A204.1 (cell line): Measurements from ENCODE around the gene FNDC10.
"Not testable (repeated sequence)": the region's sequence is repeated elsewhere in the genome, so short reads cannot be mapped to it uniquely, and the experiment has no call there.

Experiments
- FAIRE-seq: peaks from 2 replicates; lab custom pipeline; 2012; peaks lifted over from hg19 to GRCh38; lab: Jason Lieb, UNC

Gene FNDC10

DNA sequence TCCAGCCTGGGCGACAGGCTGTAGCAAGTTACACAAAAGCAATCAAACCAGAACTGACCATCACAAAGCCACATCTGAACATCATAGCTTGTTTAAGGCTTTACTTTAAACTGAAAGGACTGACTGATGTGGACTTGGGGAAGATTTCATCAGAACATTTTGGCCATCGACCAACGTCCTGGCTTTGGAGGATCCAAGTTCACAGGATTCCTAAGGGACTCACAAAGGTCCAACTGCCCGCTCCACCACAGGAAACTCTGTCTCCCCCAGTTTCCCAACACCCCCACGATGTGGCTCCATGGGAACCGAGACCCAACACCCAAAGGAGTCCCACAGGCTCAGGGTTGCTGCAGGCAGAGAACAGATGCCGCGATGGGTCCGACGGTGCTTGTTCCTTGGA, 34.6 kb downstream of the FNDC10 start:
- no peak for FAIRE-seq

- FAIRE-seq: no peak
These were observed 35.7 kb downstream of the FNDC10 start for GRCh38 chr1:1564268-1564667.

GRCh38 chr1:1563688-1564087, 36.2 kb downstream of the FNDC10 start:
- FAIRE-seq: no peak

DNA sequence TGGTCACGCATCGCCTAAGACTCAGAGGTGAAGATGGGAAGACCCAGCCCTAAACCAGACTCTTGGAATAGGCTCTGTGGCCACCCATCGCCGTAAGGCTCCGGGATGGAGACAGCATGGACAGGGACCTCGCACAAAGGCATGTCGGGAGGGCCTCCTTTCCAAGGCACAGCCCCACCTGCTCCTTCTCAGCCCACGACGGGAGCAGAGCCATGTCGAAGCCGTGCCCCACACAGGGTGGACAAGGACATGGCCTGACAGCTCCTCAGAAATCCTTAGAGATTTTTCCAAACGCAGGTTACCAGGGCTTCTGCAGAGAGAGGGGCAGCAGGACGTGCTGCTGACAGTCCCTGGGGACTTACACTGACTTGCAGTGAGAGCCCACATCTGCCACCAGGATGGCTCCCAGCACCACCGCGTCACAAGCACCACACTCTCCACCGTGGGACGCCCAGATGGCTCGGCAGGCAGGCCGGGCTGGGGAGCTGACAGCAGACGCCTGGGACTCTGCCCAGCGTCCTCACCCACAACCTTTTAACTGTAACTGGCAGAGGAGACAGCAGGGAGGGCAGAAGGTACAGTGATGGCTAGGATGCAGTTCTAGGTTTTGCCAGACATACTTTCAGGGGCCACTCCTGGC, 37.3 kb downstream of the FNDC10 start:
- FAIRE-seq: no peak

GRCh38 chr1:1561801-1562470, 38.0 kb downstream of the FNDC10 start:
- FAIRE-seq: no peak

DNA sequence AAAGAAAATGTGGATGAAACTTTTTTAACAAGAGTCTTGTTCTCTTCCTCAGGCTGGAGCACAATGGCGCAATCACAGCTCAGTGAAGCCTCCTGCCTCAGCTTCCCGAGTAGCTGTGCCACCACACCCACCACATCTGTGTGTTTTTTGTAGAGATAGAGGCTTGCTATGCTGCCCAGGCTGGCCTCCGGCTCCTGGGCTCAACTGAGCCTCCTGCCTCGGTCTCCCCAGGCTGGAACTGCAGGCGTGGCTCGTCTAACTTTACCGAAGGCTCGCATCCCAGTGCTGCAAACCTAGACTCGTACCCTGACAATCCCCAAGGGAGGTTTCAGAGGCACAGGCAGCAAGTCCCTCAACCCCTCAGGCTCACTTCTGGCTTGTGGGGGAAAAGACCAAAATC, 39.8 kb downstream of the FNDC10 start:
- no peak for FAIRE-seq

GRCh38 chr1:1559066-1559465, 40.9 kb downstream of the FNDC10 start:
- no peak for FAIRE-seq

DNA sequence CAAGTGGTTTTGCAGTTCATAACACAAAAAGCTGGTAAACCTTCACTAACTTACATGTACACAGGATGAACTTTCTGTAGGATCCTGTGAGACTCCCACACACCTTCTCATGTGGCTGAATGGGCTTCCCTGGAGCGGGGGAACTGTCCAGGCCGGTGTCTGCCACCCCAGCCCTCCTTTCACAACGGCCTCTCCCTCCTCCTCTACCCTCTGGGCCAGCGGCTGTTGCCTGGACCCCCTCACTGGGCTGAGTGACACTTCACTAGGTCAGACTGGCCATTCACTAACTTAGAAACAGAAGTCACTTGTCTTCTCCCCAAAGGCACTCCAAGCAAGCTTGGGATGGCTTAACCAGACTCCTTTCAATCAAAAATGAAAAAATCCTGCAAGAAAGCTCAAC, 41.3 kb downstream of the FNDC10 start:
- no peak for FAIRE-seq

GRCh38 chr1:1557688-1558087, 42.2 kb downstream of the FNDC10 start:
- FAIRE-seq: not testable (repeated sequence)

- FAIRE-seq: not testable (repeated sequence)
These were observed 43.0 kb downstream of the FNDC10 start for GRCh38 chr1:1556961-1557360.

DNA sequence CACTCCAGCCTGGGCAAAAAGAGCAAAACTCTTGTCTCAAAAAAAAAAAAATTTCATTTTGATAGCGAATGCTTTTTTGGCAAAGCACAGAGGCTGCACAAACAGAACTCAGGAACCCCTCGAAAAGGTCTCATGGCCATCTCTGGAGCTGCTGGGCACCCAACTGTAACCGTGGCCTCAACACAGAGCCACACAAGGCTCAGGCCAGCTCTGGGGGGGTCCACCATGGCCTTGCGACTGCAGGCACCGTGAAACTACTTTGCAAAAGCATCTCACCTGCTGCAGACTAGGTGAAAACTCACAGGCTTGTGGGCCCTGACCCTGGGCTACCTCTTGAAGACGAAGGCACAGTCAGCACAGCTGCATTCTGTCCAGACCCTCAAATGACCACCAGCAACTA, 43.4 kb downstream of the FNDC10 start:
- no peak for FAIRE-seq

- no peak for FAIRE-seq
These were observed 44.7 kb downstream of the FNDC10 start for GRCh38 chr1:1554926-1555915.

DNA sequence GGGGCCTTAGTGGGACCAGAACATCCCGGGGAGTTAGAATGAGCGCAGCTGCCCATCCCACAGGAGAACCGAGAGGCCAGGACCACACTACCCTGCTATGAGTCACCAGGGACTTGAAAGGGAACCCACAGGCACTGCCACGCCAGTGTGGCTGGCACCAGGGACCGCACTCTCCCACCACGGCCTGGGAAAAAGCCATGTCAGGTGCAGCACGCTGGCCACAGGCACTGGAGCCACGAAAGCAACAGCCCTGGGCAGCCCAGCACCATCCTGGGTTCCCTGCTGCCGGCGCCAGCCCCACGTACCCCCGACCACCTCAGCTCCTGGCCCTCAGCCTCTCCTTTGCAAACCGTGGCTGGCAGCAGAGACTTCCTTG, 45.4 kb downstream of the FNDC10 start:
- no peak for FAIRE-seq

DNA sequence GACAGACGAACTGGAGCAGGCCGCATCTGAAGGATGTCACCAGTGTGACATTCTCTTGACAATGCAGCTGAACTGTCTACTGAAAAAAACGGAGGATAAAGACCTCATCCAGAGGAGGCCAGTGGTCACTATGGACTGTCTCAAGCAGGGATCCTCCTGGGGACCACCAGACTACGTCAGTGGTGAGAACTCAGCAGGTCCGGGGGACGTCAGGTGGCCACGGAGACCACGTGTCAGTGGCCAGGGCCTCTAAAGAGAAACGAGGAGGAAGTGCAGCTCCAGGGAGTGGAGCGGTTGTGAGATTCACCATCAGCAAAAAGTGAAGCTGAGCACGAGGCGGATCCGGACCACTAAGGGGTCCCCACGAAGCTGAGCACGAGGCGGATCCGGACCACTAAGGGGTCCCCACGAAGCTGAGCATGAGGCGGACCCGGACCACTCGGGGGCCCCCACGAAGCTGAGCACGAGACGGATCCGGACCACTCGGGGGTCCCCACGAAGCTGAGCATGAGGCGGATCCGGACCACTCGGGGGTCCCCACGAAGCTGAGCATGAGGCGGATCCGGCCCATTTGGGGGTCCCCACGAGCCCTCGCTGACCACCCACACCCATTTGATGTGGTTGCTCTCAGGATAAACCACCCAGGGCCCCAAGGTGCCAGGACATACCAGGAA, 46.0 kb downstream of the FNDC10 start:
- no peak for FAIRE-seq

DNA sequence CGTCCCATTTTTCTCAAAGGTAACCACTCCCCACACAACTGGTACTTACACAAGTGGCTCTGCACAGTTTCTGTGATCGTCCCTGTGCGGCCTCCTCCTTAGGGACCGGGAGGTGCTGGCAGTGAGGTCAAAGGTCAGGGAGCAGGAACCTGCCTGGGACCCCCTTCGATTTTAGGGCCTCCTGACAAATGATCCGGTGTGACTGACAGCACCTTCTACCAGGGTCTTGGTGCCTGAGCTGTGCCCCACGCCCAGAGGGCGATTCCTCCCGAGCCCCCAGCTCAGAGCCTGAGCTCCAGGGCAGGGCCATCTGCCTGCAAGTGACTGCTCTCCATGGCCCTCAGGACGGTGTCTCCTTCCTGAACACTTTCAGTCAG, 47.7 kb downstream of the FNDC10 start:
- no peak for FAIRE-seq

DNA sequence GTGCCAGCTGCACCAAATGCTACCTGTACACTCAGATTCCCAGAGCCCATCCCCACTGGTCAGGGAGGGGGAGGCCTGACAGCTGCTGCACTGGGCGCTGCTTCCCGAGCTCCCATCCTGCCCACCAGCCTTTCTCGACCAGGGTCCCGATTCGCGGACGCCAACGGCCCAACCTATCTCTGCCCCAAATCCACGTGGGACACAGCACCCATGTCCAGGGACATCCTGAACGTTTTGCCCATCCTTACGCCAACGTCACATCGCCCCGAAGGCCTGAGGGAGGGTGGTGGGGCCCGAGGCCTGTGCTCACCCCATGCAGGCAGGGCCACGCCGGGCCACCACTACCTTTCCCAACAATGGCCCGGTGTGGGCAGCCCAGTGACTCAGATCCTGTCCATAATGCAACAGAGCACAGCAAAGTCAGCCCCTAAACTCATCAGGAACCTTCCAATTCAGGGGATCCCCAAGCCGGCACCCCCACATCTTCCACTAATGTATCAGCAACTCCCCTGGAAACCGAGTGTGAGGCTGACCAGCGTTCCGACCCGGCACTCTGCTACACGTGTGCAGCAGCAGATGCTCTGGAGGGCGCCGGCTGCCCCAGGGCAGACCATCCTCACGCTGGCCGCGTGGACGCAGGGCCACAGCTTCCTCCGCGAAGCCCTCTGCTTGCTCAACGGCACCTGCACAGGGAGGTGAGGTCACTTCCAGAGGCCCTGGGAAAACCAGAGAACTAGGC, 48.2 kb downstream of the FNDC10 start:
- FAIRE-seq: no peak

DNA sequence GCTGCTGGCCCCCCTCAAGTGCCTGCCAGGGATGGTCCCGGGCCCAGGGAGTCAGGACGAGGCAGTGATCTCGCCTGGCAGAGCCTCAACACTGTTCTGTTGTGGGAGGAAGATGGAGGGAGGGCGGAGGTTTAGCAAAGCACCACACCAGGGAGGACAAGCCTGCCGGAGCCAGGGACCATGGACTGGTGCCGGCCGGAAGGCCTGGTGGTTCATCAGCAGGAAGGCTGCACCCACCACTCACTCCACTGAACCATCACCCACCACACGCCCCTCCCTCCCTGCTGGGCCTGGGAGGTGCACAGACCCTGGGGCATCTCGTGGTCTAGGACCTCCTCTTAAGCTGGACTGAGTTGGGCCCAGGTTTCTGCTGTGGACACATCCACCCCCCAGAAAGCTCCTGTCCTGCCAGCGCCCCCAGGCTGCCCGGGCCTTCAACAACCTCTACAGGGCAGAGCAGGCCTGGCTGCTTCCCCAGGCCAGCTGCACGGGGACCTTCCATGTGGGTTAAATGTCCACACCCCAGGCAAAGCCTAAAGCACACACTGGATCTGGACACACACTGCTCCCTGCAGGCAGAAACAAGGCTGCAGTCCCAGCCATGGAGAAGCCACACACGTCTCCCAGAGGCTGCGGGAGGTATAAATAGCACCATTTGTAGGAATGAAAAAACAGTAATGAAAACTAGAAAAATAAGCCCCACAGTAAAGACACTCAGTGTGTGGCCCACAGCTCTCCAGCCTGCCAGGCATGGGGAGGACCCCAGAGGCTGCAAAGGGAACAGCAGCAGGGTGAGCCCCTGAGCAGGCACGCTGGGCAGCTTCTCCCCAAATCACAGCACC, 49.1 kb downstream of the FNDC10 start:
- no peak for FAIRE-seq

DNA sequence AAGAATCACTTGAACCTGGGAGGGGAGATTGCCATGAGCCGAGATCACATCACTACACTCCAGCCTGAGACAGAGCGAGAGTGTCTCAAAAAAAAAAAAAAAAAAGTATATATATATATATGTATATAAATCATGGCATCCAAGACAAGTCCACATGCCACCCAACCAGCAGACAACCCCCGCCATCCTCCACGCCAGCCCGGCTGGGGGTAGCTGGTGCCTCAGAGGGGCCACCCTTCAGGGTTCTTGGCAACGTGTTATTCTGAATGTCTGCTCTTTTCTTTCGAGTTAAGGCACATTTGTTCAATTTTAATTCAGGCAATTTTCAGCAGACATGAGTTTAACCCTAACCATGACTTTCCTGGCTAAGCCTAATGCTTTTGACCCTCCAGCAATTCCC, 49.8 kb downstream of the FNDC10 start:
- no peak for FAIRE-seq

DNA sequence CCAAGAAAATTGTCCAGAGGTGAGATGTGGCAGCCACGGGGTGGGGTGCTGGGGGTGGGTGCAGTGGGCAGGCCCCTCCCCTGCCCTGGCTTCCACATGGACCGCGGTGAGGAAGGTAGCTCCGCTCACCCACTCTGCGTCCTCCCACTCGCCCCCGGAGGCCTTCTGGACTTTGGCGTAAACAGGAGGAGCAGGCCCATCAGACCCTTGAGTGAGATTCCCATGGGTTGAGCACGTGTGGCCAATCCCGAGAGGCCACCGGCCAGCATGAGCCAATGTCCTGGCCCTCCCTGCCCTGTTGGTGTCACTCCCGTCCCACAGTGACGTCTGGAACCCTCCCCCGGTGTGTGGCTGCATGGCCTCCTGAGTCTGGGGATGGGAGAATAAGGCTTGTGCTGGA, 51.3 kb downstream of the FNDC10 start:
- FAIRE-seq: no peak
